Omental fat pad (tissue), 4 donors: Measurements from ENCODE around the gene ALDH16A1. TPM values are rescaled to one million over a fixed set of nuclear protein-coding genes. Genes with fewer than 3 reads are reported as not detected.

Source experiments
- ATAC-seq: fragments of 150-250 bp; one replicate; pipeline ENCODE4 v1.9.1; 2016; ENCODE audit warnings: mild to moderate bottlenecking, moderate library complexity; ENCODE audit not compliant: low FRiP score
- DNase-seq: peaks from one replicate; pipeline ENCODE4 v3.0.0-alpha.2; 2019; ENCODE audit warnings: low spot score
- CTCF ChIP-seq, 3 donors: fragments of 450-650 bp; IDR thresholded peaks; one replicate each; pipeline ENCODE4 v1.5.1; 2016 to 2017; ENCODE audit warnings: antibody characterized with exemption in 3 of 3, mild to moderate bottlenecking in 3 of 3, moderate library complexity in 2 of 3
- total RNA-seq, 4 donors: library from RNA; depleted of rRNA; stranded (reverse); fragments of >200 nt; gene quantifications; one replicate each; pipeline ENCODE4 v1.1.0, GENCODE V29; 2016

The ALDH16A1 gene
- total RNA-seq, 4 donors from 2014 or later: 20.3 to 48.1 (median 34.6) TPM

GRCh38 chr19:49423985-49424303 lies 29.1 kb upstream of the ALDH16A1 start:
- ATAC-seq (no peak), DNase-seq (no peak)
- TF ChIP-seq CTCF (IDR thresholded peaks at IDR 0.05): no peak

GRCh38 chr19:49425178-49425577 lies 27.8 kb upstream of the ALDH16A1 start, which contains the start of gene GFY:
Gene GFY (plus strand): TSS chr19:49425388. CDS start chr19:49426431, 1,043 bp downstream.
- no peak for ATAC-seq

GRCh38 chr19:49425922-49426592 lies 27.0 kb upstream of the ALDH16A1 start:
- DNase-seq (no peak), ATAC-seq (no peak)
- TF ChIP-seq CTCF (IDR thresholded peaks at IDR 0.05): no peak

More at GRCh38 chr19:49425178-49425577, 27.8 kb upstream of the ALDH16A1 start, which contains the start of gene GFY:
- TF ChIP-seq CTCF (IDR thresholded peaks at IDR 0.05): no peak
- no peak for DNase-seq

GRCh38 chr19:49427339-49427738 lies 25.7 kb upstream of the ALDH16A1 start:
- no peak for TF ChIP-seq CTCF (IDR thresholded peaks at IDR 0.05)
- ATAC-seq: no peak
- DNase-seq: no peak

GRCh38 chr19:49427855-49428546 lies 25.0 kb upstream of the ALDH16A1 start:
- no peak for DNase-seq
- ATAC-seq: no peak
- no peak for TF ChIP-seq CTCF (IDR thresholded peaks at IDR 0.05)

- DNase-seq (no peak), ATAC-seq (no peak)
- no peak for TF ChIP-seq CTCF (IDR thresholded peaks at IDR 0.05)
These were observed 24.2 kb upstream of the ALDH16A1 start for GRCh38 chr19:49428547-49429451.
